ENCODE data around the gene RPL9. TPM values are rescaled to one million over a fixed set of nuclear protein-coding genes. Genes with fewer than 3 reads are reported as not detected.
"Not testable (repeated sequence)": the region's sequence is repeated elsewhere in the genome, so short reads cannot be mapped to it uniquely, and the experiment has no call there.

RPL9 gene
- total and polyA plus RNA-seq, 4 donors = 706 to 2,385 (median 1,263) TPM

DNA sequence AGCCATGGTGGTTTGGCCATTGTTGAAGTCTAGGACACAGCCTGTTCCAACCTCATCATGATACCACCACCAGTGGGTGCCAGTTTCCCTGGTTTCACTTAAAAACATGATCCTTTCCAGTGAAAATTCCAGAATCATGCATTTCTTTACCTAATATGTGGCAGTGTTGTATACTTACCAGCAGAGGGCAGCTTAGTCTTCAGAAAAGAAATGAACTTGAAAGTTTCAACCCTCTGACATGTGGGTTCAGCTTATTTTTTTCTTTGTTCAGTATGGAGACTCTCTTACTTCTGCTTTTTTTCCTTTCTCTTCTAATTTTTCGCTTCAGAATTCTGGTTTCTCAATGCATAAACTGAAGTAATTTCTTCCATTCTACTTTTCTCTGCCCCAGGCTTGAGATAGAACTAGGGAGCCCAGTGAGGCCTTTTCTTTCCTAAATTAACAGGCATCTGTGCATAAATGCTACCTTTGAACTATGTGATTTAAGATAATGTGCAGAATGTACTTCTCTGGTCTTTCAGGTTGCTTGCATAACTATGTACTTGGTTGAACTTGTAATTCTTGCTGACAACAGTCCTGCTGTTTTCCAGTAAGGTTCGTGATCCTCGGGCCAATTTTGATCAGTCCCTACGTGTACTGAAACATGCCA is 10.8 kb upstream of the RPL9 start:
- WGBS (ENCODE audit: insufficient coverage) = no CpG with 5 or more reads among the region's 4 CpGs
- peak overlapping the region; percentile 41 for H3K27ac ChIP-seq (ENCODE audit: low read depth, low read length)

DNA sequence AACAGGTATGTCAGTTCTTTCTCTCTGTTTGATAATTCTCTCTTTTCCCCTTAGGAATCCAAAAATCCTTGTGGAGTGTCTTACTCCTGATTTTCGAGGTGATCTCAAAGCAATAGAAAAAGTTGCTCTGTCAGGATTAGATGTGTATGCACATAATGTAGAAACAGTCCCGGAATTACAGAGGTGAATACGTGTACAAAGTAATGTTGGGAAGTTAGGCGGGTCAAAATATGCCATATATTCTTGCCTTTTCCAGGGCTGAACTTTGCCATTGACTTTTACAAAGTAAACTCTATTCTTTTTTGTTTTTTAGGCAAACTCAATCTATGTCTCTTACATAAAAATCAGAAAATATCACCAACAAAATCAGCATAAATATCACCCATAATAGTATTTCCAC is 8.7 kb upstream of the RPL9 start:
- Histone ChIP-seq H3K27me3 (ENCODE audit: control insufficient read depth, insufficient read depth, low read length) (no peaks in the 10 kb centered on the region), H3K9me3 (ENCODE audit: control insufficient read depth, insufficient read depth, low read length) (no peaks in the 10 kb centered on the region), H3K4me3 (ENCODE audit: low read depth, low read length) (no peak overlapping the region), H3K36me3 (ENCODE audit: control insufficient read depth, insufficient read depth, low read length) (peaks cover 18% of the 10 kb centered on the region), H3K4me1 (ENCODE audit: control insufficient read depth, insufficient read depth, low read length) (no peaks in the 10 kb centered on the region), H3K27ac (ENCODE audit: low read depth, low read length) (no peak overlapping the region)
- no peak for DNase-seq (ENCODE audit: low read depth in 4 of 6, low spot score in 6 of 6)
- WGBS (ENCODE audit: insufficient coverage) = 100% methylated on average over 1 of the region's 4 CpGs

More for the DNA sequence above, 10.8 kb upstream of the RPL9 start:
- no peaks in the 10 kb centered on the region for H3K27me3 ChIP-seq (ENCODE audit: control insufficient read depth, insufficient read depth, low read length)
- H3K4me1 ChIP-seq (ENCODE audit: control insufficient read depth, insufficient read depth, low read length) = no peaks in the 10 kb centered on the region
- DNase-seq (ENCODE audit: low read depth in 4 of 6, low spot score in 6 of 6) = peak in 5 of 6 donors; percentile 41 to 95 (median 63)
- no peaks in the 10 kb centered on the region for H3K9me3 ChIP-seq (ENCODE audit: control insufficient read depth, insufficient read depth, low read length)
- no peak overlapping the region for H3K4me3 ChIP-seq (ENCODE audit: low read depth, low read length)
- H3K36me3 ChIP-seq (ENCODE audit: control insufficient read depth, insufficient read depth, low read length) = peaks cover 22% of the 10 kb centered on the region

DNA sequence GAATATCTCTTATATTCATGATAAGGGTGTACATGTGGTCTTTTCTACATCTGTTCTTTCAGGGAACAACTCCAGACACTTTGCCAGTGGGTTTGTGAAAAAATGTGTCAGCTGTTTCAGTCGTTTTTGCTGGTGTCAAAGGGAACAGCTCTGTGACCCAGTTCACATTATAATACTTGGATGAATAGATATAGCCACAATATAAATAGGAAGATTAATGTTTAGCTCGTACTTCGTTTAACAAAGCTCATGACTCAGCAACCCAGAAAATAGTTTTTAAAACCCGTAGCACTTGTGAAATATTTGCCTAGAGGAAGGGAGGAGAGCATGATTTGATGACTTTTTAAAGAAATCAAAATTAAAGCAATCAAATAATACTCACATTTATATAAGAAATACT is 8.0 kb upstream of the RPL9 start:
- no CpG with 5 or more reads among the region's 4 CpGs for WGBS (ENCODE audit: insufficient coverage)
- Histone ChIP-seq H3K4me1 (ENCODE audit: control insufficient read depth, insufficient read depth, low read length) (no peaks in the 10 kb centered on the region), H3K9me3 (ENCODE audit: control insufficient read depth, insufficient read depth, low read length) (no peaks in the 10 kb centered on the region), H3K4me3 (ENCODE audit: low read depth, low read length) (no peak overlapping the region), H3K27me3 (ENCODE audit: control insufficient read depth, insufficient read depth, low read length) (no peaks in the 10 kb centered on the region), H3K27ac (ENCODE audit: low read depth, low read length) (no peak overlapping the region), H3K36me3 (ENCODE audit: control insufficient read depth, insufficient read depth, low read length) (peaks cover 18% of the 10 kb centered on the region)
- no peak for DNase-seq (ENCODE audit: low read depth in 4 of 6, low spot score in 6 of 6)

DNA sequence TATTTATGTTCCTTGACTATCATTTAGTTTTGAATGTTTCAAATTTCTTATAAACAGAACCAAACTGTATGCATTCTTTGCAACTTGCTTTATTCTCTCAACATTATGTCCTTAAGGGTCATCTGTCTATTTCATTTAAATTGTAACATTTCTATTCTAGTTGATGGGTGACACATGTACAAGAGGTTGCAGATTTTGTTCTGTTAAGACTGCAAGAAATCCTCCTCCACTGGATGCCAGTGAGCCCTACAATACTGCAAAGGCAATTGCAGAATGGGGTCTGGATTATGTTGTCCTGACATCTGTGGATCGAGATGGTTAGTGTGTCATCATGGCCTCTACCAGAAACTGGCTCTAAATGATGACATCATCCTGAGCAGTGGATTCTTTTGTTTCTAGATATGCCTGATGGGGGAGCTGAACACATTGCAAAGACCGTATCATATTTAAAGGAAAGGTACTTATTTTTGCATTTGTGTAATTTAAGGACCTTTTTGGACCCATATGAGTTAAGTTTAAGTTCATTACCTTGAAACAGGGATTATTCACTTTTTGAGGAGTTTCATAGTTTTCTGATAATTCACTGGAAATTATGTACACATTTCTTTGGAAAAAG is 6.3 kb upstream of the RPL9 start:
- WGBS (ENCODE audit: insufficient coverage) = 20% methylated on average over 1 of the region's 2 CpGs

DNA sequence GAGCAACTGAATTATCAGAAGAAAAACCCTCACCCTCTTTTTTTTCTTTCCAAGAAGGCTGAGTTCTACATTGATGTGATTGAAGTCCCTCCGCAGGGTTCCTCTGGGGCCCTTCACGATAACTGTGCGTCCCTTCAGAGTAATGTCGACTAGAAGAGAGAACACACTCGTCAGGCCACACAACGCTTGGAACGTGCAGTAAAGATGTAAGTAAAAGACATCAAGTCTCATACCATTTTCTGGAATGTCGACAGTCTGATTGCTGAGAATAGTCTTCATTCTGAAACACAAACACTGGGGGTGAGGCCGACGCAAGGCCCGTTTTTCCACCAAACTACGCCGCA is 589 bp downstream of the RPL9 start:
- WGBS (ENCODE audit: insufficient coverage) = 0% methylated on average over 10 of the region's 13 CpGs
- peaks cover 24% of the 10 kb centered on the region for H3K36me3 ChIP-seq (ENCODE audit: control insufficient read depth, insufficient read depth, low read length)
- DNase-seq (ENCODE audit: low read depth in 4 of 6, low spot score in 6 of 6); H3K27me3 ChIP-seq (ENCODE audit: control insufficient read depth, insufficient read depth, low read length); H3K9me3 ChIP-seq (ENCODE audit: control insufficient read depth, insufficient read depth, low read length): not testable (repeated sequence)
- H3K4me3 ChIP-seq (ENCODE audit: low read depth, low read length) = peak overlapping the region; percentile 99
- H3K4me1 ChIP-seq (ENCODE audit: control insufficient read depth, insufficient read depth, low read length) = peaks cover 15% of the 10 kb centered on the region
- H3K27ac ChIP-seq (ENCODE audit: low read depth, low read length) = peak overlapping the region; percentile 99

More for the DNA sequence above, 6.3 kb upstream of the RPL9 start:
- Histone ChIP-seq H3K36me3 (ENCODE audit: control insufficient read depth, insufficient read depth, low read length) (peaks cover 13% of the 10 kb centered on the region), H3K4me3 (ENCODE audit: low read depth, low read length) (no peak overlapping the region), H3K4me1 (ENCODE audit: control insufficient read depth, insufficient read depth, low read length) (peaks cover 2% of the 10 kb centered on the region), H3K9me3 (ENCODE audit: control insufficient read depth, insufficient read depth, low read length) (no peaks in the 10 kb centered on the region), H3K27ac (ENCODE audit: low read depth, low read length) (no peak overlapping the region), H3K27me3 (ENCODE audit: control insufficient read depth, insufficient read depth, low read length) (no peaks in the 10 kb centered on the region)
- DNase-seq (ENCODE audit: low read depth in 4 of 6, low spot score in 6 of 6) = peak in 2 of 6 donors; percentile 10 to 65

DNA sequence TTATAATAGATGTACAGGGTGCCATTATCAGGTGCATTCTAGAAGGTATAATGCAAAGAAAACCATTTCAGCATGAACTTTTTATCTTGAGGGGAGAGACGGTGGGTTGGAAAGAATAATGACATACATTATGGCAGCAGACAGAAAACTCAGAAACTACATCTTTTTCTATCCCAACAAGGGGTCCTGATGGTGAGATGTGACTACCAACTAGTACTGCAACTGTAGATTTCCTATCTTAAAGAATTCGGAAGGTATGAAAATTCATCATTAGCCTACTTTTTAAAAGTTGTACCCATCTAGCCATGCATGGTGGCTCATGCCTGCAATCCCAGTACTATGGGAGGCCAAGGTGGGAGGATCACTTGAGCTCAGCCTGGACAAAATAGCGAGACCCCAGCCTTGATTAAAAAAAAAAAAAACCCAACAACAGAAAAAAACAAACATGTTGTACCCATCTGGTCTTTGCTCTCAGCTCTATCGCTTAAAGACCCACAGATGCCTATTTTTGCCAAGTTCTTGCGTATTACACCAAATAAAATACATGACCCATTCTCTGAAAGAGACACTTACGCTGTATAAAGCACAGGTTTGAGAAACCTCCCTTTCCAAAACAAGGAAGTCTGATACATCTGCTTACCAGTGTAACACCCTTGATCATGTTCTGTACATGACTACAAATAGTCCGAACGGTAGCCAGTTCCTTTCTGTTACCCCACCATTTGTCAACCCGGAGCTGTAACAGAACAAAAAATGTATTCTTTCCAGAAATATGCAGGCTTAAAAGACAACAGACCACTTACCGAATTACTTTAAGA is 1.6 kb downstream of the RPL9 start:
- peaks cover 27% of the 10 kb centered on the region for H3K36me3 ChIP-seq (ENCODE audit: control insufficient read depth, insufficient read depth, low read length)
- peak overlapping the region; percentile 99 for H3K4me3 ChIP-seq (ENCODE audit: low read depth, low read length)
- WGBS (ENCODE audit: insufficient coverage) = 84% methylated on average over 7 of the region's 10 CpGs
- H3K27ac ChIP-seq (ENCODE audit: low read depth, low read length) = no peak overlapping the region
- H3K9me3 ChIP-seq (ENCODE audit: control insufficient read depth, insufficient read depth, low read length) = no peaks in the 10 kb centered on the region
- no peak for DNase-seq (ENCODE audit: low read depth in 4 of 6, low spot score in 6 of 6)
- peaks cover 15% of the 10 kb centered on the region for H3K4me1 ChIP-seq (ENCODE audit: control insufficient read depth, insufficient read depth, low read length)
- no peaks in the 10 kb centered on the region for H3K27me3 ChIP-seq (ENCODE audit: control insufficient read depth, insufficient read depth, low read length)

DNA sequence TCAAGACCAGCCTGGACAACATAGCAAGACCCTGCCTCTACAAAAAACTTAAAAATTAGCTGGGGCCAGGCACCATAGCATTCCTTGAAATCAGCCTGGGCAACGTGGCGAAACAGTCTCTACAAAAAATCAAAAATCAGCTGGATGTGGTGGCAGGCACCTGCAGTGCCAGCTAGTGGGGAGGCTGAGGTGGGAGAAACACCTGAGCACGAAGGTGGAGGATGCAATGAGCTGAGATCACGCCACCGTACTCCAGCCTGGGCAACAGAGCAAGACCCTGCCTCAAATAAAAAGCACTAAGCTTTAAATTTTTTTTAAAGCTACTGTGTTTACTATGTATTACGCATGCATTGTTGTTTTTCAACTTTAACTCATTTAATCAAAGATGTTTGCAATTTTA is 3.2 kb downstream of the RPL9 start:
- peaks cover 15% of the 10 kb centered on the region for H3K4me1 ChIP-seq (ENCODE audit: control insufficient read depth, insufficient read depth, low read length)
- no peak overlapping the region for H3K4me3 ChIP-seq (ENCODE audit: low read depth, low read length)
- no peak for DNase-seq (ENCODE audit: low read depth in 4 of 6, low spot score in 6 of 6)
- no peaks in the 10 kb centered on the region for H3K27me3 ChIP-seq (ENCODE audit: control insufficient read depth, insufficient read depth, low read length)
- H3K36me3 ChIP-seq (ENCODE audit: control insufficient read depth, insufficient read depth, low read length) = peaks cover 33% of the 10 kb centered on the region
- no peak overlapping the region for H3K27ac ChIP-seq (ENCODE audit: low read depth, low read length)
- H3K9me3 ChIP-seq (ENCODE audit: control insufficient read depth, insufficient read depth, low read length) = no peaks in the 10 kb centered on the region
- 92% methylated on average over 2 of the region's 6 CpGs for WGBS (ENCODE audit: insufficient coverage)

DNA sequence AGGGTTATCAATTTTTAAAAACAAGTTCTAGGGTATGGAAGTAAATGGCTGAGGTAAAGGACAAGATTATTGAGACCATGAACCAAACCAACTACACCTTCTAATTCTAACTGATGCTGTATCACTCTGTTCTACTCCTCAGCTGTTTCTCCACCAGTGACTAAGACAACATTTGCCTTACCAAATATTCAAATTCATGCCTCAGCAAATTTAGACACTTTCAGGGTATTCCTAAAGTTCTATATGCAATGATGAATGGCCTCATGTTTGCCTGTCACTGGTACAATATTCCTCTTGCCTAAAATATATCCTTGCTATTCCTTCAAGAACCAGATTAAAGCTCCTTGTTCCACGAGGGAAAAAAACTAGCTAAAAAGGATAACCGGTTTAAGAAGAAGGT is 5.0 kb downstream of the RPL9 start:
- no peak for DNase-seq (ENCODE audit: low read depth in 4 of 6, low spot score in 6 of 6)
- peaks cover 35% of the 10 kb centered on the region for H3K36me3 ChIP-seq (ENCODE audit: control insufficient read depth, insufficient read depth, low read length)

DNA sequence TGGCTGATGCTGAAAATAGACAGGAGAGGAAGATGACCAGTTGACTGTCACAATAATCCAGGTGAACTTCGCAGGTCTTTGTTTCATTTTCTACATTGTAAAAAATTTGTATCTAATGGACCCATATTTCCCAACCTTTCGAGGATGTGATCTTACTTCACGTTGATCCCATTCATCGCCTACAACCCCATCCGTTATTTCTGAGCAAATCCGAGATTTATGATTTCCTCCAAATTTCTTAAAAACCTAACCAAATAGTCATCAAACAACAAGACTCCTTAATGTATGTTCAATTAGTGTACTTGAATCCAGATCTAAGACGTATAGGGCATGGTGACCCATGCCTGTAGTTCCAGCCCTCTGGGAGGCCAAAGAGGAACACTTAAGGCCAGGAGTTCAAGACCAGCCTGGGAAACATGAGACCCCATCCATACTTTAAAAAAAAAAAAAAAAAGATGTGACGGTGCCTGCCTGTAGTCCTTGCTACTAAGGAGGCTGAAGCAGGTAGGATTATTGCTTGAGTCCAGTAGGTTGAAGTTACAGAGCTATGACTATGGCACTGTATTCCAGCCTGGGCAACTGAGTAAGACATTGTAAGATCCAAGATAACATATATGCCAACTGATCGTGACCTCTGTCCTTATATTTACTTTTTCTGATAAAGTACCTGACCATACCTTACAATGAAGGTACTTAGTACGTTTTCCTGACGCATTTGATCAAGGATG is 5.7 kb downstream of the RPL9 start:
- no peak overlapping the region for H3K4me3 ChIP-seq (ENCODE audit: low read depth, low read length)
- H3K27me3 ChIP-seq (ENCODE audit: control insufficient read depth, insufficient read depth, low read length) = no peaks in the 10 kb centered on the region
- no CpG with 5 or more reads among the region's 11 CpGs for WGBS (ENCODE audit: insufficient coverage)
- no peaks in the 10 kb centered on the region for H3K9me3 ChIP-seq (ENCODE audit: control insufficient read depth, insufficient read depth, low read length)
- peaks cover 4% of the 10 kb centered on the region for H3K4me1 ChIP-seq (ENCODE audit: control insufficient read depth, insufficient read depth, low read length)
- no peak for DNase-seq (ENCODE audit: low read depth in 4 of 6, low spot score in 6 of 6)
- no peak overlapping the region for H3K27ac ChIP-seq (ENCODE audit: low read depth, low read length)
- H3K36me3 ChIP-seq (ENCODE audit: control insufficient read depth, insufficient read depth, low read length) = peaks cover 35% of the 10 kb centered on the region

More for the DNA sequence above, 5.0 kb downstream of the RPL9 start:
- WGBS (ENCODE audit: insufficient coverage) = no CpG with 5 or more reads among the region's 2 CpGs
- H3K4me1 ChIP-seq (ENCODE audit: control insufficient read depth, insufficient read depth, low read length) = peaks cover 4% of the 10 kb centered on the region
- H3K27me3 ChIP-seq (ENCODE audit: control insufficient read depth, insufficient read depth, low read length) = no peaks in the 10 kb centered on the region
- no peaks in the 10 kb centered on the region for H3K9me3 ChIP-seq (ENCODE audit: control insufficient read depth, insufficient read depth, low read length)
- no peak overlapping the region for H3K27ac ChIP-seq (ENCODE audit: low read depth, low read length)
- no peak overlapping the region for H3K4me3 ChIP-seq (ENCODE audit: low read depth, low read length)
